ACC112 (cell line): Measurements from ENCODE around the gene NOC4L.
"Not testable (repeated sequence)": the region's sequence is repeated elsewhere in the genome, so short reads cannot be mapped to it uniquely, and the experiment has no call there.

Source experiments
- H2AFZ ChIP-seq: fragments of 200-600 bp; sonication (generic); one replicate; pipeline ENCODE4 v1.6.0; 2017; ENCODE audit warnings: antibody characterized with exemption, low read length; ENCODE audit not compliant: unreplicated experiment
- H3K27ac ChIP-seq: fragments of 200-600 bp; sonication (generic); 2 replicates; pipeline ENCODE4 v1.5.1; 2014; ENCODE audit warnings: low read depth, mild to moderate bottlenecking, antibody characterized with exemption, low read length, moderate library complexity
- H3K27me3 ChIP-seq: fragments of 200-600 bp; sonication (generic); 2 replicates; pipeline ENCODE4 v1.6.1; 2014; ENCODE audit warnings: mild to moderate bottlenecking, antibody characterized with exemption, low read length, moderate library complexity, mixed read lengths; ENCODE audit not compliant: insufficient read depth
- H3K36me3 ChIP-seq: fragments of 200-600 bp; sonication (generic); 2 replicates; pipeline ENCODE4 v1.6.1; 2016; ENCODE audit warnings: mild to moderate bottlenecking, antibody characterized with exemption, low read length, moderate library complexity, mixed read lengths; ENCODE audit not compliant: insufficient read depth
- H3K4me1 ChIP-seq: fragments of 200-600 bp; sonication (generic); one replicate; pipeline ENCODE4 v1.6.1; 2016; ENCODE audit warnings: low read length, mixed read lengths; ENCODE audit not compliant: insufficient read depth, unreplicated experiment, control insufficient read depth
- H3K4me3 ChIP-seq: fragments of 200-600 bp; sonication (generic); 2 replicates; pipeline ENCODE4 v1.5.1; 2014; ENCODE audit warnings: mild to moderate bottlenecking, low read depth, low read length
- H3K79me2 ChIP-seq: fragments of 200-600 bp; sonication (generic); one replicate; pipeline ENCODE4 v1.6.0; 2016; ENCODE audit warnings: low read length; ENCODE audit not compliant: control insufficient read depth, unreplicated experiment, insufficient read depth

Gene NOC4L

DNA sequence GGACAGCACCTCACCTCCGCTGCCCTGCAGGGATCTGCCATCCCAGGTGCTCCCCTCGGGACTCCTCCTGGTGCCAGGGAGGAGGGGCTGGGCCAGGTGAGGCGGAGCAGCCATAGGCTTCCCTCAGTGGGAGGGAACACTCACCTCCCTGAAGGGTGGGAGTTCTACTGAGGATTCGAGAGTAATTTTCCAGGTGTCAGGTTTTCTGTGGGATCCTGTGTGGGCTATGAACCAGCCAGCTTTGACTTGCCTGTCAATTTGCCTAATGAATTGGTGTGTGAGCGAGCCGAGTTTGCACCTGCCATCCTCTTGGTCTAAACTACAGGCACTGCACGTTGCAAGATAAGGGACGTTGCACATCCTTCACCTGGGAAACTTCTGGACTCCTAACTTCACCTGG, 50.3 kb downstream of the NOC4L start:
- no peaks in the 10 kb centered on the region for H3K79me2 ChIP-seq
- H3K27me3 ChIP-seq: no peaks in the 10 kb centered on the region
- no peak overlapping the region for H3K27ac ChIP-seq
- H3K36me3 ChIP-seq: no peaks in the 10 kb centered on the region
- peaks cover 6% of the 10 kb centered on the region for H3K4me1 ChIP-seq
- H2AFZ ChIP-seq: no peak overlapping the region
- H3K4me3 ChIP-seq: no peak overlapping the region

DNA sequence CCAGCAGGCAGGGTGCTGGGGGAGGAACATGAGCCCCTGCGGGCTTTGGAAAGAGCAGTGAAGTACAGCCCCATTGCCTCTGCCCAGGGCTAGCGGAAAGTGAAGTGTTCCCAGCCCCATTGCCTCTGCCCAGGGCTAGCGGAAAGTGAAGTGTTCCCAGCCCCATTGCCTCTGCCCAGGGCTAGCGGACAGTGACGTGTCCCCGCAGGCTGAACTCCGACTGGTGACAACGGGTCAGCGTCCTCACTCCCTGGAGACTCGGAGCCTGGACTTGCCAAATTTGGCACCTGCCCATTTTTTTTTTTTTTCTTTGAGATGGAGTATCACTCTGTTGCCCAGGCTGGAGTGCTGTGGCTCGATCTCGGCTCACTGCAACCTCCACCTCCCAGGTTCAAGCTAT, 51.0 kb downstream of the NOC4L start:
- H3K4me1 ChIP-seq, H3K27me3 ChIP-seq, H3K27ac ChIP-seq, H3K36me3 ChIP-seq, H2AFZ ChIP-seq, H3K4me3 ChIP-seq, H3K79me2 ChIP-seq: not testable (repeated sequence)

DNA sequence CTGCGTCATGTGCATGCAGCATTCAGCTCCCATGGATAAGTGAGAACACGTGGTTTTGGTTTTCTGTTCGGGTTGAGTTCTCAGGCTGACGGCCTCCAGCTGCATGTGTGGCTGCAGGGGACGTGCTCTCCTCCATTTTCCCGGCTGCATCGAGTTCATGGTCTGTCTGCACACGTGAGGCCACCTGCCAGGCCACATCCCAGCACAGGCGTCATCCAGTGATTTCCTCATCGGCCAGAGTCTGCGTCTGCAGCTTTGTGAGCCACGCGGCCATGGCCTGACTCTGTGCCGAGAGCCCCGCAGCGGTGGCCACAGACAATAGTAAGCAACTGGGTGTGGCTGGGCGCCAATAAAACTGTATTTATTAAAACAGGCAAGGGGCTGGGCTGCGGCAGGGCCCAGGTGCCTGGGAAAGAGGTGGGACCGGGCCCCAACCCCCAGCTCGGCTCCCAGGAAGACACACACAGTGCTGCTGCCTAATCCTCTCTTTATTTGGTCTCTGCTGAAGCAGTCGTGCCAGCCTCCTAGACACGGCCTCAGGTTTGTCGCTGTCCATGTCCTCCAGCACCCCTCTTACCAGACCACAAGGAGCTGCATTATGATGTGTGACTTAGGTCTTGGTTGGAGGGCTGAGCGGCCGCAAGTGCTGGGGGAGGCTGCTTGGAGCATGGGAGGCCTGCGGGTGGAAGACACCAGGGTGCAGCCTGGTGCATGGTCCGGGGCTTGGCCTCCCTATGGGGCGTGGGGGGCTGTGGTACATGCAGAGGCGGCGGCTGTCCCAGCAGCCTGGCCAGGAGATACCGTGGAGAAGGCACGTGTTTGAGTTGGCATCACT, 52.0 kb downstream of the NOC4L start:
- no peaks in the 10 kb centered on the region for H3K36me3 ChIP-seq
- H3K79me2 ChIP-seq: no peaks in the 10 kb centered on the region
- no peak overlapping the region for H3K27ac ChIP-seq
- H2AFZ ChIP-seq: no peak overlapping the region
- H3K27me3 ChIP-seq: no peaks in the 10 kb centered on the region
- H3K4me1 ChIP-seq: no peaks in the 10 kb centered on the region
- H3K4me3 ChIP-seq: no peak overlapping the region

DNA sequence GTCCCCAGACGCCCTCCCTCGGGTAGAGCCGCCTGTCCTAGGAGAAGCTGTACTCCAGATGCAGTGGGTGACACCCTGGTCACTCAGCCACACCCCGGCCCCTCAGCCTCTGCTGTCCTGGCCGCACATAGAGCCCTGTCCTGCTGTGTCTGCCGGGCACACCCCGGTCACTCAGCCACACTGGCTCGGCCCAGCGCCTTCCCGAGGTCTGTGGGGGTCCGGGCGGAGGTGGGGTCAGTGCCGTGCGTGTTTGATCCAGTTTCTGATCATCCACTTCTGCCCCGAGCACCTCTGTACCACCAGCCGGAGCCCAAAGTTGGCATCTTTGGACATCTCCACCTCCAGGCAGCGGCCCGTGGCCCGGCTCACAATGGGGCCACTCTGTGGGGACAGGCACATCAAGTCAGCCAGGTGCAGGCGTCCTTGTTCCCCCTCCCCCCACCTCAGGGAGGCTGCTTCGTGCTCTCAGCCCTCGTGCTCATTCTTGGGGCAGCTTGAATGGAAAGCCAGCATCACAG, 52.7 kb downstream of the NOC4L start:
- no peaks in the 10 kb centered on the region for H3K79me2 ChIP-seq
- no peaks in the 10 kb centered on the region for H3K4me1 ChIP-seq
- H3K27ac ChIP-seq: no peak overlapping the region
- H3K36me3 ChIP-seq: no peaks in the 10 kb centered on the region
- no peaks in the 10 kb centered on the region for H3K27me3 ChIP-seq
- H2AFZ ChIP-seq: no peak overlapping the region
- H3K4me3 ChIP-seq: no peak overlapping the region

DNA sequence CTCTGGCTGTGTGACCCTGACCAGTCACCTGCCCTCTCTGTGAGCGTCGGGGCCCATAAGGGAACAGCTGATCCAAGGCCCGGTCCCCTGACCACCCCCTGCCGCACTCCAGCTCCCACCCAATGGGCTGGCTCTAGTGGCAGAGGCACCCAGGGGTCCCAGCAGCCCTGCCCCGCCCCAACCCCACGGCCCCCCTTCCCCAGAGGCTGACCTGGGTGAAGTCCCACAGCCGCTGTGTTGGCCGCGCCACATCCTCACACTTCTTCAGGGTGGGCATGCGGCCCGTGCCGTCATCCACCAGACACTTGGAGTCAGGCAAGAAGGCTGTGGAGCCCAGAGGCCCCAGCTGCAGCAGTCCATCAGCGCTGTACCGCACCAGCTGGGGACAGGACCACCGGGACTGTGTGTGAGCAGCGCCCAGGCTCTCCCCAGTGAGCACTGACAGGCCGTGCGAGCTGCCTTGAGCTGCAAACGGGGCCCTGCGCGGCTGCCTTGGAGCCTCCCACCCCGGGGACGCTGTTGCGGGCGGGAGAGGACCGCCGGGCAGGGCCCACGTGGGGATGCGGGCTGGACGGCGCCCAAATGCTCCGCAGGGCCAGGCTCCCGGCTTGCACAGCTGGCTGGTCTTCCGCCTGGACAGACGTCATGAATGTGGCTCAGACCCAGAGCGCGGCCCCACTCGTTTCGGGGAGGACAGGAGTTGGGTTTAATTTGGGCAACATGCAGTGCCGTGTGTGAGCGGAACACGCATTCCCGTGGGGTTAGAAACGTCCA, 53.5 kb downstream of the NOC4L start:
- no peaks in the 10 kb centered on the region for H3K27me3 ChIP-seq
- no peaks in the 10 kb centered on the region for H3K36me3 ChIP-seq
- H3K4me3 ChIP-seq: no peak overlapping the region
- no peak overlapping the region for H2AFZ ChIP-seq
- H3K27ac ChIP-seq: no peak overlapping the region
- H3K79me2 ChIP-seq: no peaks in the 10 kb centered on the region
- H3K4me1 ChIP-seq: no peaks in the 10 kb centered on the region

DNA sequence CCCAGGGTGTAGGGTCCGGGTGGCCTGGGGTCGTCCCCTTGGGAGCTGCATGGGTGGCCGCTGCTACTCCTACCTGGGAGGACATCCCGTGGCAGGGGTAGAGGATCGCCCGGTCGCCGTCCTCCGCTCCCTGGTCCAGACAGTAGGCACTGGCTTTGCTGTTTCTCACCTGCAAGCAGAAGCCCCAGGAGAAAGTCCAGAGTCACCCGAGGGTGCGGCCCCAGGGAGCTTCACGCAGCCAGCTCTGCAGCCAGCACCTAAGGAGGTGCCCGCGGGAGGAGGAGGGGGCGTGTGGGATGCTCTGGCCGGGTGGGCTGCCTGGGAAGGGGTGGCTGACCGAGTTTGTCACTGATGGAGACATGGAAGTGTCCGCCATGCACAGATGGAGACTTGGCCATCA, 54.8 kb downstream of the NOC4L start:
- no peaks in the 10 kb centered on the region for H3K79me2 ChIP-seq
- H3K36me3 ChIP-seq: no peaks in the 10 kb centered on the region
- peaks cover under 1% of the 10 kb centered on the region; the same call in 1 of the 2 replicates for H3K27me3 ChIP-seq
- H3K4me1 ChIP-seq: no peaks in the 10 kb centered on the region
- no peak overlapping the region for H3K27ac ChIP-seq
- H2AFZ ChIP-seq: no peak overlapping the region
- H3K4me3 ChIP-seq: no peak overlapping the region

DNA sequence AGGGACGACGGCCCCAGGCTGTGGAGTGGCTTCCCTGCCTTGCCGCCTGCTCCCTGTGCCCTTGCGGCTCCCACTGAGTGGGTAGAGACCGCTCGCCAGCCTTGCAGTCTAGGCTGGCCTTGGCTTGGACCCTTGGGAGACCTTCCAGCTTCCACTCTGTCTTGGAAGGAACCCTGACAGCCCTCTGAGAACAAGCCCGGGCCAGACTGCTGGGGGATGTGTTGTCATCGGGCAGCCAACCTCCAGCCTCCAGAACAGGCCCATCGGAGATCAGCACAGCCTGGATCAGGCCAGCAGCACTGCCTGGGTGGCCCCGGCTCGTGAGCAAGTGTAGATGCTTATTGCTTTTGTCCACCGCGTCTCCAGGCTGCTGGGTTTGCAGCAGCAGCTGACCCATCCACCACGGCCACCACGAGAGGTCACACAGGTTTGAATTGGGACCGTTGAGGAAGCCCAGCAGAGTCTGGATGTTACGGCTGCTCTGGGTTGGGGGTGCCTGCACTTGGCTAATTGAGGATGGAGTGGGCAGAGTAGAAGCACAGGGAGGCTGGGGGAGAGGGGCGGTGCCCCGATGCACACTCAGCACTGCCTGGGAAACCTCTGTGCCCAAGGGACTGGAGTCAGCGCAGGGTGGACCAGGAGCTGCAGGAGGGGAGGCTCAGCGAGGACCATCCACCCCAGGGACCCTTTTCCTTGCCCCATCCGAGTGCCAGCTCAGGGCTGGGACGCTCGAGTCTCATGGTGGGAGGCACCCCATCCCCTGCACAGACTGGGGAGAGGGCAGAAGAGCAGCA, 55.5 kb downstream of the NOC4L start:
- no peak overlapping the region for H3K27ac ChIP-seq
- H3K4me3 ChIP-seq: no peak overlapping the region
- no peaks in the 10 kb centered on the region for H3K4me1 ChIP-seq
- H3K27me3 ChIP-seq: peaks cover 7% of the 10 kb centered on the region; the same call in 1 of the 2 replicates
- no peaks in the 10 kb centered on the region for H3K79me2 ChIP-seq
- H3K36me3 ChIP-seq: no peaks in the 10 kb centered on the region
- no peak overlapping the region for H2AFZ ChIP-seq

DNA sequence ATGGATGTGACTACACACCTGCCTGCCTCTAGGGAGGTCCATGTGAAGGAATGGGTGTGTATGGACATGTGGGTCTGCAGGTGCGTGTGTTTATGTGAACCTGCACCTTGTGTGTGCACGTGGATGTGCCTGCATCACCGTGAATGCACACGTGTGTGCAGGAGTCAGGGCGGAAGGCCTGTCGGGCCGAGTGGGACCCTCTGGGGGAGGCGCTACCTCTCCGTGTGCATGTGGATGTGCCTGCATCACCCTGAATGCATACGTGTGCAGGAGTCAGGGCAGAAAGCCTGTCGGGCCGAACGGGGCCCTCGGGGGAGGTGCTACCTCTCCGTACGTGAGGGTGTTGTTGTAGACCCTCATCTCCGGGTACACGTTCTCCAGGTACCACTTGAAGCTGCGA, 56.5 kb downstream of the NOC4L start:
- Histone ChIP-seq H3K27me3 (peaks cover 18% of the 10 kb centered on the region), H3K36me3 (no peaks in the 10 kb centered on the region), H3K79me2 (no peaks in the 10 kb centered on the region), H3K4me3 (no peak overlapping the region), H3K4me1 (no peaks in the 10 kb centered on the region), H2AFZ (no peak overlapping the region), H3K27ac (no peak overlapping the region)

DNA sequence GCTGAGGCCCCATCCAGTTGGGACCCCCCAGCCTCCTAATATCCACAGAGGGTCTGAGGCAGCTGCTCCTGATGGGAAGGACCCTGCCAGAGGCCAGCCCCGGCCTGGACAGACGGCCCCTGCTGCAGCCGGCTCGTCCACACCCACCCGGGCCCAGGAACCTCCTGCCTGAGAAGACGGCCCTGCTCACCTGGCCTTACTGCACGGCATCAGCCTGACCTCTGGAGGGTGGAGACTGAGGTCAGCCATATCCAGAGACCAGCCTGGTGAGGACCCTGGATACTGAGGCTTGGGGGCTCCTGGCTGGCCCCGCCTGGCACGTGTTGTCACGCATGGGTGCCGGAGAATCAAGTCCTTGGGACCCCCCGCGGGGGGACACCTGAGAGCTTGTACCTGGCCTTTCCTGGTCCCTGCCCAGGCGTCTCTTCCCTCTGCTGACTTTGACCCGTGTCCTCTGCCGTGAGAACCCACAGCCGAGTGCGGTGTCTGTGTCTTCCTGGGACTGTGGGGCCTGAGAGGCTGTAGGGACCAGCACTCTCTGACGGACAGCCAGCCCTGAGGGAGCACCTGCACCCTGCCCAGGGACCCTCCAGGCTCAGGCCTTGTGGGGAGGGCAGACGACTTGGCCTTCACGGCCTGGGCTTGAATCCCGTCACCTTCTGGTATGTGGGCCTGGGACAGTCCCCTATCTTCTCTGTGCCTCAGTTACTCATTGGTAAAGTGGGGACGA, 57.3 kb downstream of the NOC4L start:
- Histone ChIP-seq H2AFZ (no peak overlapping the region), H3K36me3 (no peaks in the 10 kb centered on the region), H3K27me3 (peaks cover 25% of the 10 kb centered on the region), H3K4me3 (no peak overlapping the region), H3K4me1 (no peaks in the 10 kb centered on the region), H3K79me2 (no peaks in the 10 kb centered on the region), H3K27ac (no peak overlapping the region)
